DMS153 (cell line): Measurements from ENCODE around the gene SYNJ2.
"Not testable (repeated sequence)": the region's sequence is repeated elsewhere in the genome, so short reads cannot be mapped to it uniquely, and the experiment has no call there.

ENCODE experiments used
- DNase-seq: peaks from one replicate; lab custom pipeline; 2025; lab: John Stamatoyannopoulos, UW

Gene SYNJ2

GRCh38 chr6:157954150-157955117 lies 27.2 kb upstream of the SYNJ2 start:
- no peak for DNase-seq

- DNase-seq = no peak
These were observed 26.0 kb upstream of the SYNJ2 start for GRCh38 chr6:157955675-157956074.

DNA sequence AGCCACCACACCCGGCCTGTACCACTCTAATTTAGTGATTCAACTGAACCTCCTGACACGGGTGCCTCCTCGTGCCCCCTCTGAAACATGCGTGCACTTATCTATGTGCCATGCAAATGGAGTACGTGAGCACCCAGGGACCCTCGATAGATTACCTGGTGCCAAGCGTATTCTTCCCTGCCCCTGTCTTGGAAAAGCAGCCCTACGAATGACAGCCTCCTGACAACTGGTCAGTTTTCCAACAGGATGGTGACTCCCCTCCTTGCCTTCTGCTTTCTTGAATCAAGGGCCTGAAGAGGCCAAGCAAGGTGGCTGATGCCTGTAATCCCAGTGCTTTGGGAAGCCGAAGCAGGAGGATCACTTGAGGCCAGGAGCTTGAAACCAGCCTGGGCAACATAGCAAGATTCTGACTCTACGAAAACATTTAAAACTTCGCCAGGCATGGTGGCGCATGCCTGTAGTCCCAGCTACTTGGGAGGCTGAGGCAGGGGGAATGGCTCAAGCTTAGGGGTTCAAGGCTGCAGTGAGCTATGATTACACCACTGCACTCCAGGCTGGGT lies 25.4 kb upstream of the SYNJ2 start:
- DNase-seq = no peak

DNA sequence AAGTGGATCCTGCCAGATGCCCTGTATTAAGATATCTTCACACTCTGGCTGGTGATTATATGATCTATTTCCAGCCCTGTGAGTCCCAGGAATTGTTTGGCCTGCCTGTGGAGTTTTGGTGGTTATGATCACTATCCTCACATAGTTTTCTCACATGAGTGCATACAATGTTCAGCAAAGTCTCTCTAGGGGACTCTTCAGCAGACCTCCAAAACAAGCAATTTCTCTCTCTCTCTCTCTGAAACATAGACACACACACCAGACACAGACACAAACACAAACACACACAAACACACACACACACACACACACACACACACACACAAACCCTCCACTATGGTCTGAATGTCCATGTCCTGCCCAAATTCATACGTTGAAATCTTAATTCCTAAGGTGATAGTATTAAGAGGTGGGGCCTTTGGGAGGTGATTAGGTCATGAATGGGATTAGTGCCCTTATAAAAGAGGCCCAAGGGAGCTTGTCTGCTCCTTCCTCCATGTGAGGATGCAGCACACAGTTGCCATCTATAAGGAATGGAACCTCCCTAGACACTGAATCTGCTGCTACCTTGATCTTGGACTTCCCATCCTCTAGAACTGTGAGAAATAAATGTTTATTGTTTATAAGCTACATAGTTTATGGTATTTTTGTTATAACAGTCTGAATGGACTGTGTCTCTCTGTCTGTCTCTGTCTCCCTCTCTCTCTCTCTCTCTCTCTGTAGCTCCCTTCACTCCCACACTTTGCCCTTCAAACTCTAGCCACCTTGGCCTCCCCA lies 22.0 kb upstream of the SYNJ2 start:
- no peak for DNase-seq

DNA sequence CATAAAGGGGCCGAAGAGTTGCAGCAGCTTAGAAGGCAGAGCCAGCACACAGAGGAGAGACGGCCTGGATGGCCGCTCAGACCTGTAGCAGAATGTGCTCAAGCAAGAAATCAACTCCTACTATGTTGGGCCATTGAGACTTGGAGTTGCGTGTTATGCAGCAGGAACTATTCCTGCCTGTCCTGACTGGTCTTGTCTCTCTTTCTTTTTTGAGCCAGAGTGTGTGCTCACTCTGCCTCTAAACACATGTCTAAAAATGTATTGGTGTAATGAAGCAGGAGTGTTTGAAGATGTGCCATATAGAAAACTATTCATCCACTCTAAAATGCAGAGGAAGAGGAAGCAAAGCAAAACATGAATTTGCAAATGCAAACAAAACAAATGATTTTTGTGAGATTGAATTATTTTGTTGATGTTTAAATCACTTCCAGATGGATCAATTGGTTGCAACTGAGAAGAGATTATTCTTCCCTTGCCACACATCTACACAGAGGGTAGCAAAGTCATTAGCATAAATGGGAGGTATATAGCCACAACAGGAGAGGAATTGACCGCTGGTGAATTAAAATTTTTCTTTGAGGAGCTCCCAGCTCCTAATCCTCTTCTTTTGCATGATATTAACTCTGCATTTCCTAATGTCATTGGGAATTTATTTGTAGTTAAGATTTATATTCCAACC lies 20.4 kb upstream of the SYNJ2 start:
- no peak for DNase-seq

DNA sequence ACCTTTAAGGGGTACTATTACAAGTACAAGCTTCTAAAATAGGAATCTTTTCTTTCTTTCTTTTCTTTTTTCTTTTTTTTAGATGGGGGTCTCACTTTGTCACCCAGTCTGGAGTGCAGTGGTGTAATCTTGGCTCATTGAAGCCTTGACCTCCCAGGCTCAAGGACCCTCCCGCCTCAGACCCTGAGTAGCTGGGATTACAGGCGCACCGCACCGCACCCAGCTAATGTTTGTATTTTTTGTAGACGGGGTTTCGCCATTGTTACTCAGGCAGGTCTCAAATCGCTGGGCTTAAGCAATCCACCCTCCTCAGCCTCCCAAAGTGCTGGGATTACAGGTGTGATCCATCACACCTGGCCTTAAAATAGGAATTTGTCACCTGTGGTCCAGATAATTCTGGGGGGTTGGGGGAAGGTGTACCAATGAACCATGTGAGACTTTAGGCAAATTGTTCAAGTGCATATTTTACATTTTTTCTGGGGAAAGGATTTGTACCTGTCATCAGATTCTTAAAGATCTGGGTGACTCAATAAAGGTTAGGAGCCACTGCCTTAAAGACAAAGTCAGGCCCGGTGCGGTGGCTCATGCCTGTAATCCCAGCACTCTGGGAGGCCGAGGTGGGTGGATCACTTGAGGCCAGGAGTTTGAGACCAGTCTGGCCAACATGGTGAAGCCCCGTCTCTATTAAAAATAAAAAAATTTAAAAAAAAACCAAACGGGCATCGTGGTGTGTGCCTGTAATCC lies 19.7 kb upstream of the SYNJ2 start:
- DNase-seq = no peak

DNA sequence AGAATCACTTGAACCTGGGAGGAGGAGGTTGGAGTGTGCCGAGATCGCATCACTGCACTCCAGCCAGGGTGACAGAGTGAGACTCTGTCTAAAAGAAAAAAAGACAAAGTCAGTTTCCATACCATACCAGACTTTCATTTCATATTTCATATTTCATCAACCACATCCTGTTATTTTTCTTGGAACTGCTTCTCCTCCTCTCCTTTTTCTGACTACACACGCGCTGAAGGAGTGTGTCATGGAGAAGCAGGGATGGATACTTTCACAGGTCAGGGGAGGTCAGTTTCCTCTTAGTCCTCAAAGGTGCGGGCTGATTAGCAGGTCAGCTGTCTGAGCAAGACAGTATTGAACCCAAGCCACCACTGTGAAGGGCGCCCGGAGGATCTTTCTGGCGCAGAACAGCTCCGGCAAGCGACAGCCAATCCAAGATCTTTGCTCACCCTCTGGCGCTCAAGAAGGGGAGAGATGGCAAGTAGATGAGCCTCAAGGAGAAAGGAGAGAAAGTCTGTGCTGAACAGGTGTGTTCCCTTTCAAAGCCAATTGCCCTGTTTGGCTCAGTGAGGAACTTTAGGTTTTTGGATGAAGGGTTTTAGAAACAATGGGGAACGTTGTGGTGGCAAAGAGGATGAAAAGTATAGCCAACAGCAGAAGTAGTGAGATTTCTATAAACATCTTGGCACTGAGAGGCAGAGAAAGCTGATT lies 18.9 kb upstream of the SYNJ2 start:
- no peak for DNase-seq

DNA sequence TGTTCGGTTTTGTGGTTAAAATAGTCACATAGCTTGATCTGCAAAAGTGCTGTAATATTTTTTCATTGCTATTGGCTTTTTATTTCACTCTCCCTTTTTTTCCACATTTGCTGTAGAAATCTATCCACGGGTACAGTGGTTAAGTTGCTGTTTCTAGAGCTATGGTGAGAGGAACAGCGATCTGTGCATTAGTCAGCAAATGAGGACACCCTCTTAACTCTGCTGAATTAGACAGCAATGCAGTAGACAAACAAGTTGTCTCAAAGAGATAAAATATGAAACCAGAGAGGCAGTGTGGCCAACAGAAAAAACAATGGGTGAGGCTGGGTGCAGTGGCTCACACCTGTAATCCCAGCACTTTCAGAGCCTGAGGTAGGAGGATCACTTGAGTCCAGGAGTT lies 17.6 kb upstream of the SYNJ2 start:
- peak; percentile 12 for DNase-seq

- DNase-seq = no peak
These were observed 16.3 kb upstream of the SYNJ2 start for GRCh38 chr6:157965387-157965786.

DNA sequence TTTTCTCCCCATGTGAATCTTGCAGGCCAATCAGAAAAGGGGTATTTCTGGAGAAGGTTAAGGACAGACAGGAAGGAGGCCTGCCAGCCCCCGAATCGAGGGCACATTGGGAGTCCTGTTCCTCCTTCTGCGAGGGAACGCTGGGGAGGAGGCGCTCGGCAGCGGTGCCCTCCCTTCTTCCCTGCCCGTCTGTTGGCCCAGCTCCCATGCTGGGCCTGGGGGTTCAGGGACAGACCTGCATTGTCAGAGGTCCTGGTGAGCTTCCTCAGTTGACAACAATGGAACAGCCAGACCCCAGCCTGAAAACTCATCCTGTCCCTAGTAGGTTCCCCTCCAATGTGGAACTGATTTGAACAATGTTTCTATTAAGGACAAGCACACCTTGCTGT lies 15.1 kb upstream of the SYNJ2 start:
- no peak for DNase-seq

DNA sequence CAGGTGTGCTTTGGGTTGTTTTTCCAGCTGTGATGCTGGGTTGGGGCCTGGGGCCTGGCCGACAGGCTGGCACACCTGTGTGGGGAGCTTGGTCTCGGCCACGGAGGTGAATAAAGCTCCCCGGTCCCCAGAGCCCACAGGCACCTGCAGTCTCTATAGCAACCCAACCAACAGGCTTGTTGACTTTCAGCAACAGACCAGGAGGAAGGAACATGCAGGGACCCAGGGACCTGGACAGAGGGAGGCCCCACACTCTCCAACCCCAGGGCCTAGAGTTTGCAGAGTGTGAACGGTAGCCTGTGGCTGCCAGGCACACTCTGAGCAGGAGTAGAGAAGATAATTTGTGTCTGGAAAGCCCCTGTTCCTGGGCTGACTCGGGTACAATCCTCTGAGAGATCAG lies 14.6 kb upstream of the SYNJ2 start:
- DNase-seq = peak; percentile 92

- DNase-seq = no peak
These were observed 14.2 kb upstream of the SYNJ2 start for GRCh38 chr6:157967486-157967885.

DNA sequence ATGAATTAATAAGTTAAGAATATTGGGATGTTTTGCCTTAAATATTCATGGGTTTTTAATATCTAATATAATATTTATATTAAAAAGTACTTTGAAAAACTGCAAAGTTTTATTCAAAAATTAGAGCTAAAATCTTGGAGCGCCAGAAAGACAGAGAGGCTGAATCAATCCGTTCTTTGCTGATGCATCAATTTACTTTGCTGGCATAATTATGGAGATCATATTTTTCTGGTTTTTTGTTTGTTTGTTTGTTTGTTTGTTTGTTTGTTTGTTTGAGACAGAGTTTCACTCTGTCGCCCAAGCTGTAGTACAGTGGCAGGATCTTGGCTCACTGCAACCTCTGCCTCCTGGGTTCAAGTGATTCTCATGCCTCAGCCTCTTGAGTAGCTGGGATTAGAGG lies 9.5 kb upstream of the SYNJ2 start:
- not testable (repeated sequence) for DNase-seq

GRCh38 chr6:157974341-157974894 lies 7.2 kb upstream of the SYNJ2 start:
- DNase-seq = no peak

DNA sequence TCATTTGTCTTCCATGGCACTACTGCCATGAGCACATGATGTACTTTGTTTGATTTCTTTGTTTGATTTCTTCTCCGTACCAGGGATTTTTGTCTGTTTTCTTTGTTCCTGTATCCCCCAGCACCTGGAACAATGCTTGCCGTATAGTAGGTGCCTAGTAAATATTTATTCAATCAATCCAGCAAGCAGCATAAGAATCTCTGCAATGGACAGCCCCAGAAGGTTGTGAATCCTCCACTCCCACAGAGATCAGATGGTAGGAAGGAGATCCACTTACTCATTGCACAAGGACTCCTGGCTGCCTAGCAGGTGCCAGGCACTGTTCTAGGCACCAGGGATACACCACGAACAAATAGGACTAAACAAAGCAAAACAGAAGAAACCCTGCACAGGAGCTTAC lies 6.7 kb upstream of the SYNJ2 start:
- DNase-seq = no peak

DNA sequence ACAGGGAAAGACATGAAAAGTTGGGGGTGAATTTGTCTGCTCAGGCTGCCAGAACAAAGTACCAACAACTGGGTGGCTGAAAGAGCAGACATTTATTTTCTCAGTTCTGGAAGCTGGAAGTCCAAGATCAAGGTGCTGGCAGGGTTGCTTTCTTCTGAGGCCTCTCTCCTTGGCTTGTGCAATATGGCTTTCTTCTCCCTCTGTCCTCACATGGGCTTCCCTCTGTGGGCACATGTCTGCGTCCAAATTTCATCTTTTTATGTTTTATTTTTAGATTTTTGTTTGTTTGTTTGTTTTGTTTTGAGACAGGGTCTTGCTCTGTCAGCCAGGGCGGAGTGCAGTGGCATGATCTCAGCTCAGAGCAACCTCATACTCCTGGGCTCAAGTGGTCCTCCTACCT lies 6.2 kb upstream of the SYNJ2 start:
- no peak for DNase-seq

DNA sequence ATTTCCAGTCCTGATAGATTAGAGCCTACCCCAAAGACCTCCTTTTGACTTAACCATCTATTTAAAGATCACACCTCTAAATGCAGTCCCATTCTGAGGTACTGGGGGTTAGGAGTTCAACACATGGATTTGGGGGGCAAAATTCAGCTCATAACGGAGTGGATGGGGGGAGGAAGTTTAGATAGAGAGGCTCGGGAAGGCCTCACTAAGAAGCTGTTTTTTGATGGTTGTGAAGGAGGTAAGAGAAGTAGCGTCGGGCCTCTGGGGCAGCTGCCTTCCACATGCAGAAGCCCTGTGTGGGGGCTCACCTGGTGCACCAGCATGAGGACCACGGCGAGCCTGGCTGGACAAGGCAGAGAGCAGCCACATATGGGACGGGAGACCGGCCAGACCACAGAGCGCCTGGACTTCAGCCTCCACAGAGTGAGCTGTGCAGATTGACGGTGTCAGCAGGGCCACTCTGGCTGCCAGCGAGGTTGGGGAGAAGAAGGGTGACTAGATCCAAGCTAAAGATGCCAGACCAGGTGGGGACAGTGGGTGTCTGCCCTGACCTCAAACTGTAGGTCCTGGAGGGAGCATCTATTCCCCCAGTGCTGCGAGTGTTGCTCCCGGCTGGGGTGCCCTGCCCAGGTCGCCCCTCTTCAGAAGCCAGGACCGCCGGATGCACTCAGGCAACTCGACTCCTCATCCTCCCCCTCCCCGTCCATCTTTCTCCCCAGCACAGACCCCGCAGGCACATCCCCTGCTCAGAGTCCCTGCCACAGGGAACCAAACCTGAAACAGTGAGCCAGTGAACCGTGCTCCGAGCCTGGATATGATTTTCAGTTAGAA lies 5.1 kb upstream of the SYNJ2 start:
- DNase-seq = no peak

DNA sequence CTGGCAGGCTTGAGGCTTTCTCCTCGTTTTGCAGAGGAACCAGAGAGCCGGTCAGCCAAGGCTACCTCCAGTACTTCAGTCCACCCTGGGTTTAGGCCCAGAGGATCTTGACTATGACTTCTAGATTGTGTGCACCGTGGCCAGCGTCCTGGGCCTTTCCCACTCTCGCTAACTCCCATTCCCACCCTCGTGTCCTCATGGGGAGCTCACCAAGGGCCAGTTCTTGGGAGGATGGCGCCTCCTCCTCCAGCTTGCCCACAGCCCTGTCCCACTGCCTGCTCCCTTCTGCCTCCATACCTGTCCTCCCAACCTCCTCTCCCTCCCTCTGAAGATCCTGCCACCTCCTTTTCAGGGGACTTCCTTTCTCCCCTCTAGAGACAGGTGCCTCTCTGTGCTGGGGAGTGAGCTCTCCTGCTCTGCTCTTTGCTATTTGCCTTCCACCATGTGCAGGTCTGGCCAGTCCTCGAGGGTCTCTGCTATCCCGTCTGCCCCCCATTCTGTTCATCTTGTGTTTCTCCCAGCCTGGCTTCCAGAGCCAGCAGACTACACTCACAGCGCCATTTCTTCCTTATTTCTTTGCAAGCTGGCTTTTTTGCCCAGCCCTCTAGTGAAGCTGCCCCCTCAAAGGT lies 4.4 kb upstream of the SYNJ2 start:
- no peak for DNase-seq
